GM23338 (cell line): ENCODE results near the gene GPATCH1. TPM values are rescaled to one million over a fixed set of nuclear protein-coding genes. Genes with fewer than 3 reads are reported as not detected.

Source experiments
- ATAC-seq: fragments of 200-7000 bp; cut with Tn5 transposase; 3 replicates; pipeline ENCODE4 v1.9.1; 2020
- DNase-seq: peaks from one replicate; pipeline ENCODE4 v3.0.0-alpha.2; 2015; ENCODE audit warnings: low spot score
- H2AFZ ChIP-seq: fragments of 200-600 bp; sonication (generic); 2 replicates; pipeline ENCODE4 v1.8.0; 2016; ENCODE audit warnings: antibody characterized with exemption, mild to moderate bottlenecking, moderate library complexity
- H3F3A ChIP-seq: fragments of 200-600 bp; sonication (generic); replicated peaks from 2 replicates; pipeline ENCODE4 v1.8.0; 2017; ENCODE audit warnings: antibody characterized with exemption, mixed run types, low read depth
- H3K27ac ChIP-seq: fragments of 200-600 bp; sonication (generic); 2 replicates; pipeline ENCODE4 v1.6.1; 2016; ENCODE audit warnings: low read depth
- H3K27me3 ChIP-seq: fragments of 200-600 bp; sonication (generic); 2 replicates; pipeline ENCODE4 v1.8.0; 2016; ENCODE audit warnings: mild to moderate bottlenecking, mixed run types, moderate library complexity; ENCODE audit not compliant: insufficient read depth
- H3K36me3 ChIP-seq: fragments of 200-600 bp; sonication (generic); 2 replicates; pipeline ENCODE4 v1.8.0; 2016; ENCODE audit warnings: mild to moderate bottlenecking; ENCODE audit not compliant: insufficient read depth
- H3K4me1 ChIP-seq: fragments of 200-600 bp; sonication (generic); 2 replicates; pipeline ENCODE4 v1.8.0; 2016; ENCODE audit warnings: mild to moderate bottlenecking, moderate library complexity; ENCODE audit not compliant: insufficient read depth
- H3K4me2 ChIP-seq: fragments of 200-600 bp; sonication (generic); 2 replicates; pipeline ENCODE4 v1.7.1; 2017; ENCODE audit warnings: mixed run types
- H3K4me3 ChIP-seq: fragments of 200-600 bp; sonication (generic); 2 replicates; pipeline ENCODE4 v1.6.1; 2016; ENCODE audit warnings: mixed run types
- H3K79me2 ChIP-seq: fragments of 200-600 bp; sonication (generic); replicated peaks from 2 replicates; pipeline ENCODE4 v1.8.0; 2017; ENCODE audit warnings: mild to moderate bottlenecking; ENCODE audit not compliant: insufficient read depth
- H3K9me2 ChIP-seq: fragments of 200-600 bp; sonication (generic); 2 replicates; pipeline ENCODE4 v1.8.0; 2017; ENCODE audit not compliant: insufficient read depth
- H4K20me1 ChIP-seq: fragments of 200-600 bp; sonication (generic); replicated peaks from 2 replicates; pipeline ENCODE4 v1.8.0; 2017; ENCODE audit warnings: mild to moderate bottlenecking; ENCODE audit not compliant: insufficient read depth
- H3K27ac Mint-ChIP-seq: 2 replicates; pipeline ENCODE4 v1.8.0; 2020; ENCODE audit warnings: inconsistent platforms, mild to moderate bottlenecking, moderate library complexity, mixed read lengths
- H3K27me3 Mint-ChIP-seq: 3 replicates; pipeline ENCODE4 v1.8.0; 2022; ENCODE audit warnings: low read depth, mild to moderate bottlenecking, moderate library complexity, mixed read lengths, inconsistent platforms; ENCODE audit not compliant: insufficient read depth, poor library complexity
- H3K36me3 Mint-ChIP-seq: 3 replicates; pipeline ENCODE4 v1.8.0; 2021; ENCODE audit warnings: low read depth, mild to moderate bottlenecking, inconsistent platforms, moderate library complexity, mixed read lengths
- H3K4me1 Mint-ChIP-seq: 3 replicates; pipeline ENCODE4 v1.8.0; 2020; ENCODE audit warnings: mild to moderate bottlenecking, inconsistent platforms, mixed read lengths
- H3K4me3 Mint-ChIP-seq: 3 replicates; pipeline ENCODE4 v1.8.0; 2021; ENCODE audit warnings: moderate library complexity, mild to moderate bottlenecking, inconsistent platforms, mixed read lengths
- H3K9me3 Mint-ChIP-seq: 3 replicates; pipeline ENCODE4 v1.8.0; 2020; ENCODE audit warnings: moderate library complexity, mild to moderate bottlenecking, inconsistent platforms, mixed read lengths
- CREB1 ChIP-seq: fragments of 250-450 bp; sonication (Bioruptor Pico); IDR thresholded peaks from 2 replicates; pipeline ENCODE4 v1.5.0; 2020; ENCODE audit warnings: low read depth, mild to moderate bottlenecking, moderate library complexity
- ETS1 ChIP-seq: IDR thresholded peaks from 2 replicates; pipeline ENCODE4 v1.6.1; 2016; ENCODE audit warnings: antibody characterized with exemption
- EZH2 ChIP-seq: fragments of 200-600 bp; sonication (generic); IDR thresholded peaks from one replicate; pipeline ENCODE4 v1.8.0; 2017; ENCODE audit warnings: antibody characterized with exemption, mild to moderate bottlenecking, low read depth; ENCODE audit not compliant: unreplicated experiment
- EZH2phosphoT487 ChIP-seq: fragments of 200-600 bp; sonication (generic); IDR thresholded peaks from one replicate; pipeline ENCODE4 v1.8.1; 2018; ENCODE audit warnings: antibody characterized with exemption; ENCODE audit not compliant: unreplicated experiment
- NANOG ChIP-seq: IDR thresholded peaks from 2 replicates; pipeline ENCODE4 v1.6.1; 2016; ENCODE audit warnings: antibody characterized with exemption, borderline replicate concordance
- STAT1 ChIP-seq: IDR thresholded peaks from one replicate; pipeline ENCODE4 v1.6.1; 2016; ENCODE audit warnings: antibody characterized with exemption; ENCODE audit not compliant: unreplicated experiment
- ZNF331 ChIP-seq: fragments of 250-450 bp; sonication (Bioruptor Pico); IDR thresholded peaks from 2 replicates; pipeline ENCODE4 v1.5.0; 2020; ENCODE audit warnings: low read depth, mild to moderate bottlenecking, moderate library complexity
- ZNF462 ChIP-seq: fragments of 250-450 bp; sonication (Bioruptor Pico); IDR thresholded peaks from 2 replicates; pipeline ENCODE4 v1.5.0; 2020; ENCODE audit warnings: mild to moderate bottlenecking, moderate library complexity
- polyA plus RNA-seq: library from polyadenylated mRNA; unstranded; fragments of >200 nt; fragmentation: Nextera tagmentation; extraction: Ambion mirVana; gene quantifications from 2 replicates; pipeline ENCODE4 v1.2.1, GENCODE V29; 2016
- total RNA-seq: library from RNA; depleted of rRNA; stranded (reverse); fragments of >200 nt; shearing (Covaris generic); gene quantifications from 2 replicates; pipeline ENCODE4 v1.2.3, GENCODE V29; 2014
- TF ChIP-seq, protein P1 (sequence below): IDR thresholded peaks from one replicate; pipeline ENCODE4 v1.6.1; 2018; ENCODE audit warnings: antibody characterized with exemption; ENCODE audit not compliant: unreplicated experiment

GPATCH1 gene
- total and polyA plus RNA-seq, 2 experiments from 2014 or later: 12.0 to 13.6 TPM

DNA sequence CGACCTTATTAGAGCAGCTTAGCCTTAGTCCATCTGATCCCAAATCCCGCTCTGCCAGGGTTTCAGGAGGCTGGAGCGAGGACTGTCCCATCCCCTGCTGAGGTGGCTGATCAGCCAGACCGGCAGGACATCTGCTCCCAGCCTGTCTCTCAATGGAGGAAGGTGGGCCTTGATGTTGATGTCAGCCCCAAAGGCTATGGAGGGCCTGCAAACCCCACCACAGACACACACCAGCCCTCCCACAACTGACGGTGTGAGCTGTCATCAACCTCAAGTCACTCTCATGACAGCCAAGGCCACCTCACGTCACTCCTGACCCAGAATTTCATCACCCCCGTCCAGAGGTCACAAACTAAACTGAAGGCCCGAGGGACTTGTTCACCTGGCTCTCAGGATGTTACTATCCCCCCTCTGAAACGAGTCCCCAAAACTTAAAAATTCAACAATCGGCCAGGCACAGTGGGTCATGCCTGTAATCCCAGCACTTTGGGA is 41.8 kb upstream of the GPATCH1 start (continued):
- TF ChIP-seq ZNF462 (CRISPR knock-in tag): no peak
- no peak for TF ChIP-seq EZH2phosphoT487
- no peak for TF ChIP-seq STAT1
- TF ChIP-seq NANOG: no peak
- TF ChIP-seq, protein P1, sequence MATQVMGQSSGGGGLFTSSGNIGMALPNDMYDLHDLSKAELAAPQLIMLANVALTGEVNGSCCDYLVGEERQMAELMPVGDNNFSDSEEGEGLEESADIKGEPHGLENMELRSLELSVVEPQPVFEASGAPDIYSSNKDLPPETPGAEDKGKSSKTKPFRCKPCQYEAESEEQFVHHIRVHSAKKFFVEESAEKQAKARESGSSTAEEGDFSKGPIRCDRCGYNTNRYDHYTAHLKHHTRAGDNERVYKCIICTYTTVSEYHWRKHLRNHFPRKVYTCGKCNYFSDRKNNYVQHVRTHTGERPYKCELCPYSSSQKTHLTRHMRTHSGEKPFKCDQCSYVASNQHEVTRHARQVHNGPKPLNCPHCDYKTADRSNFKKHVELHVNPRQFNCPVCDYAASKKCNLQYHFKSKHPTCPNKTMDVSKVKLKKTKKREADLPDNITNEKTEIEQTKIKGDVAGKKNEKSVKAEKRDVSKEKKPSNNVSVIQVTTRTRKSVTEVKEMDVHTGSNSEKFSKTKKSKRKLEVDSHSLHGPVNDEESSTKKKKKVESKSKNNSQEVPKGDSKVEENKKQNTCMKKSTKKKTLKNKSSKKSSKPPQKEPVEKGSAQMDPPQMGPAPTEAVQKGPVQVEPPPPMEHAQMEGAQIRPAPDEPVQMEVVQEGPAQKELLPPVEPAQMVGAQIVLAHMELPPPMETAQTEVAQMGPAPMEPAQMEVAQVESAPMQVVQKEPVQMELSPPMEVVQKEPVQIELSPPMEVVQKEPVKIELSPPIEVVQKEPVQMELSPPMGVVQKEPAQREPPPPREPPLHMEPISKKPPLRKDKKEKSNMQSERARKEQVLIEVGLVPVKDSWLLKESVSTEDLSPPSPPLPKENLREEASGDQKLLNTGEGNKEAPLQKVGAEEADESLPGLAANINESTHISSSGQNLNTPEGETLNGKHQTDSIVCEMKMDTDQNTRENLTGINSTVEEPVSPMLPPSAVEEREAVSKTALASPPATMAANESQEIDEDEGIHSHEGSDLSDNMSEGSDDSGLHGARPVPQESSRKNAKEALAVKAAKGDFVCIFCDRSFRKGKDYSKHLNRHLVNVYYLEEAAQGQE: no peak

DNA sequence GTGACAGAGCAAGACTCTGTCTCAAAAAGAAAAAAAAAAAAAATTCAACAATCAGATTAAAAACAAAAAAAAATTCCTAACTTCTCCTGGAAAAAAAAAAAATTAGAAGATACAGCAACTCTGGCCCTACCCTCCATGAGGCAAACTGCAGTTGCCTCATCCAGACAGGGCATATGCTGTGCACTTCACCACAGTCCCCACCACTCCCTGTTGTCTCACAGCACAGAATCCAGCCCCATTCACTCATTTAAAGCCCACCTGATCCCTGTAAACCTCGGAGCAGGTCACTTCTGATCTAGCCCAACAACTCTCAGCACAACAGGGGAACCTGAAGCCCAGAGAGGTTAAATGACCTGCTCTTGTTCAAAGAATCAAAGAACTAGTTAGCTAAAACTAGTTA is 41.2 kb upstream of the GPATCH1 start:
- no peak overlapping the region for H2AFZ ChIP-seq
- H3K9me3 Mint-ChIP-seq: peaks cover 17% of the 10 kb centered on the region
- H3K27me3 ChIP-seq: no peaks in the 10 kb centered on the region
- H3K9me2 ChIP-seq: no peaks in the 10 kb centered on the region
- ATAC-seq (no peak), DNase-seq (no peak)
- H3K4me1 Mint-ChIP-seq: peaks cover 14% of the 10 kb centered on the region; the same call in 2 of the 3 replicates
- no peaks in the 10 kb centered on the region for H3F3A ChIP-seq
- no peaks in the 10 kb centered on the region for H3K4me1 ChIP-seq
- H3K36me3 Mint-ChIP-seq: peaks cover 41% of the 10 kb centered on the region
- H3K79me2 ChIP-seq: peaks cover 30% of the 10 kb centered on the region
- no peak overlapping the region for H3K27ac ChIP-seq
- H3K4me3 ChIP-seq: no peak overlapping the region
- peak overlapping the region; percentile 52; the same call in 1 of the 2 replicates for H3K27ac Mint-ChIP-seq
- H3K4me3 Mint-ChIP-seq: no peak overlapping the region
- H3K4me2 ChIP-seq: no peak overlapping the region
- no peaks in the 10 kb centered on the region; the same call in none of the 2 replicates for H4K20me1 ChIP-seq
- peaks cover 2% of the 10 kb centered on the region for H3K27me3 Mint-ChIP-seq
- H3K36me3 ChIP-seq: 0 out of 2 replicates have a peak, but pooled peaks cover 3% of the 10 kb centered on the region
- TF ChIP-seq NANOG (no peak), EZH2 (no peak), ZNF331 (CRISPR knock-in tag) (no peak), ETS1 (no peak), CREB1 (no peak), EZH2phosphoT487 (no peak)
